Spleen (tissue), 11 donors: ENCODE measurements around the gene GABRG3. TPM values are rescaled to one million over a fixed set of nuclear protein-coding genes. Genes with fewer than 3 reads are reported as not detected.

Experiments
- DNase-seq: peaks from one replicate; pipeline ENCODE4 v3.0.0-alpha.2; 2020
- H3K27ac ChIP-seq, 8 donors: fragments of 200-600 bp; sonication (generic) in 7 of 8; 1 replicate in 4 of 8; 2 replicates in 4 of 8; pipeline versions ENCODE4 v1.5.0 to v1.8.0; 2016 to 2021; ENCODE audit warnings: inconsistent platforms in 4 of 8, mild to moderate bottlenecking in 4 of 8, moderate library complexity in 1 of 8
- H3K27me3 ChIP-seq, 7 donors: fragments of 200-600 bp; sonication (generic) in 6 of 7; replicated peaks in 1 of 7; 1 replicate in 4 of 7; 2 replicates in 3 of 7; pipeline versions ENCODE4 v1.5.0 to v1.8.0; 2016 to 2021; ENCODE audit warnings: inconsistent platforms in 3 of 7, mild to moderate bottlenecking in 1 of 7
- H3K36me3 ChIP-seq, 6 donors: fragments of 200-600 bp; sonication (generic) in 5 of 6; 1 replicate in 4 of 6; 2 replicates in 2 of 6; pipeline versions ENCODE4 v1.5.0 to v1.8.0; 2016 to 2021; ENCODE audit warnings: inconsistent platforms in 2 of 6
- H3K4me1 ChIP-seq, 6 donors: fragments of 200-600 bp; sonication (generic) in 5 of 6; 1 replicate in 3 of 6; 2 replicates in 3 of 6; pipeline versions ENCODE4 v1.5.0 to v1.8.0; 2016 to 2021; ENCODE audit warnings: inconsistent platforms in 3 of 6
- H3K4me3 ChIP-seq, 8 donors: fragments of 200-600 bp; sonication (generic) in 7 of 8; 1 replicate in 4 of 8; 2 replicates in 4 of 8; pipeline versions ENCODE4 v1.5.0 to v1.8.0; 2016 to 2021; ENCODE audit warnings: inconsistent platforms in 4 of 8, mild to moderate bottlenecking in 4 of 8, moderate library complexity in 2 of 8
- H3K9me3 ChIP-seq, 8 donors: fragments of 200-600 bp; sonication (generic) in 7 of 8; 1 replicate in 4 of 8; 2 replicates in 4 of 8; pipeline versions ENCODE4 v1.5.0 to v1.8.0; 2016 to 2021; ENCODE audit warnings: inconsistent platforms in 4 of 8
- CTCF ChIP-seq, 11 experiments: fragments of 200-600 bp in 7 of 11; fragments of 450-650 bp in 4 of 11; sonication (generic) in 4 of 11; IDR thresholded peaks in 8 of 11; conservative IDR thresholded peaks in 3 of 11; 1 replicate in 7 of 11; 2 replicates in 4 of 11; pipeline versions ENCODE4 v1.4.0 to v1.8.0; 2016 to 2021; ENCODE audit warnings: antibody characterized with exemption in 11 of 11, inconsistent platforms in 4 of 11, mild to moderate bottlenecking in 1 of 11
- POLR2A ChIP-seq, 3 donors: fragments of 450-650 bp; IDR thresholded peaks; one replicate each; pipeline ENCODE4 v1.5.1; 2017; ENCODE audit warnings: antibody characterized with exemption in 3 of 3, mild to moderate bottlenecking in 1 of 3
- POLR2AphosphoS5 ChIP-seq, 3 donors: sonication (generic); formaldehyde crosslinking; IDR thresholded peaks; one replicate each; pipeline ENCODE4 v1.5.1; 2017; ENCODE audit warnings: antibody characterized with exemption in 3 of 3
- WGBS, 5 donors: extraction: QIAGEN DNeasy Blood & Tissue Kit in 3 of 5; methylation state at CpG; one replicate each; pipeline versions ENCODE4 v1.1.5 to v1.1.7; 2013 to 2018; 5-methylcytosine and 5-hydroxymethylcytosine counted together
- intact Hi-C: fragments of 100-400 bp; cut with DNase I; formaldehyde crosslinking; loops from one replicate; pipeline ENCODE4 v1.15.0; 2023; ENCODE audit warnings: low total_unique reads
- polyA plus RNA-seq, 3 donors: library from polyadenylated mRNA; stranded (reverse); fragments of 200-250 nt; gene quantifications; one replicate each; pipeline ENCODE4 v1.2.1, GENCODE V29; 2013
- total RNA-seq, 7 donors: library from RNA; depleted of rRNA in 3 of 7; stranded (reverse); fragments of >200 nt in 3 of 7; fragmentation: NEBNext Ultra II Directional in 4 of 7; extraction: Animal tissue kit (Norgen Biotek cat#: 25700) in 4 of 7; gene quantifications; one replicate each; pipeline versions ENCODE4 v1.1.0 to v1.2.1, GENCODE V29; 2016 to 2021
- donor health status: healthy with polysubstance abuse.
- donor health status: DM: no; HTN: no; CAD: no; lungs with moderate emphysema.
- donor health status: DM: no; HTN: no; CAD: no.
- donor health status: Bipolar disorder and iron deficiency.
- donor health status: healthy.
- donor health status: DM: no; HTN: no; CAD: no.
- donor health status: DM: yes; HTN: yes; CAD: no.

Gene GABRG3
- total and polyA plus RNA-seq, 10 donors = 0.14 to 19.6 (median 1.6) TPM

DNA sequence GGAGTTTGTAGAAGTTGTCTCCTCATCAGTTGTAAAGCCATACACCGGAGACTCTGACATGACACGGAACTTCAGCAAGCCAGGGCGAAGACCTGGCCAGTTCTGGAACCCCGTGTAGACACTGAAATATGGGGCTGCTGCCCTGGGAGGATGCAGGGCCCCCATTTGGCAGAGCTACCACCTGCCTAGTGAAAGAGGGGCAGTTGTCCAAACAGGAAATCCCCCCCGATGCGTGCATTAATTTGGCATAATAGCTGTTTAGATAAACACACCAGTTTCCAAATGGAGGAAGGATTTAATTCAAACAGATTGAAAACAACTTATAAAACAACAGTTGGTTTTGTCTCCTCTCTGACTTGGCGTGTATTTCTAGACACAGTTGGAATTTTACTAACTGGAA lies 357.2 kb downstream of the GABRG3 start:
- Histone ChIP-seq H3K9me3 (peaks cover 0 to 22% (median 4%) of the 10 kb centered on the region in 8 donors), H3K27me3 (no peaks in the 10 kb centered on the region), H3K36me3 (no peaks in the 10 kb centered on the region), H3K4me1 (no peaks in the 10 kb centered on the region), H3K27ac (no peak overlapping the region), H3K4me3 (no peak overlapping the region)
- 73 to 81% (median 79%) methylated on average over 7 of the region's 7 CpGs for WGBS, 5 donors
- TF ChIP-seq POLR2A (IDR thresholded peaks at IDR 0.05) (no peak), POLR2AphosphoS5 (IDR thresholded peaks at IDR 0.05) (no peak), CTCF (IDR thresholded peaks at IDR 0.05 in 8 of 11, conservative IDR thresholded peaks at IDR 0.05 in 3 of 11) (no peak)
- DNase-seq = no peak
- intact Hi-C loops = no loop called here

- WGBS, 5 donors = 81 to 91% (median 89%) methylated on average over 9 to 13 of the region's 13 CpGs
- Histone ChIP-seq H3K4me3 (no peak overlapping the region), H3K4me1 (no peaks in the 10 kb centered on the region), H3K27ac (no peak overlapping the region), H3K27me3 (no peaks in the 10 kb centered on the region), H3K36me3 (no peaks in the 10 kb centered on the region), H3K9me3 (peaks cover 0 to 18% (median 2%) of the 10 kb centered on the region in 8 donors)
- DNase-seq = no peak
- intact Hi-C loops = no loop called here
- TF ChIP-seq POLR2AphosphoS5 (IDR thresholded peaks at IDR 0.05) (no peak), CTCF (IDR thresholded peaks at IDR 0.05 in 8 of 11, conservative IDR thresholded peaks at IDR 0.05 in 3 of 11) (no peak), POLR2A (IDR thresholded peaks at IDR 0.05) (no peak)
Observed at GRCh38 chr15:27328608-27329007, 357.6 kb downstream of the GABRG3 start.

DNA sequence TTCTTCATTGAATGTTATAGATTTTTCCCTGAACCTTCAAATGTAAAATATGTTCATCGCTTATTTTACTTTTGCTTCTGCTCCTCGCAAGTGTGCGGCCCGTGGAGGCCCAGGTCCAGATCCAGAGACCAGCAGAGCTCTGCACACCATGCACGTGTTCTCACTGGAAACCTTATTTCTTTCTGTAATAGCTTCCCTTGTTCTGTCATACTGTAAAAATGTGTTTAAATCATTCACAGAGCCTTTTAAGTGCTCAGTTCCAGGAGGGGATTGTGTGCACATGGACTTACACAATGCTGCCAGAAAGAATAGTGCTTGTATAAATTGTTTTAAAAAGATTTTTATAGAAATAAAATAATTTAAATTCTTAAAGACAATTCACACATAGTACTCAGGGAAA lies 359.3 kb downstream of the GABRG3 start:
- Histone ChIP-seq H3K36me3 (no peaks in the 10 kb centered on the region), H3K27me3 (no peaks in the 10 kb centered on the region), H3K9me3 (peaks cover 0 to 11% (median 0%) of the 10 kb centered on the region in 8 donors), H3K4me3 (no peak overlapping the region), H3K4me1 (no peaks in the 10 kb centered on the region), H3K27ac (no peak overlapping the region)
- DNase-seq = no peak
- TF ChIP-seq CTCF (IDR thresholded peaks at IDR 0.05 in 8 of 11, conservative IDR thresholded peaks at IDR 0.05 in 3 of 11) = no peak
- no peak for TF ChIP-seq POLR2A (IDR thresholded peaks at IDR 0.05)
- no peak for TF ChIP-seq POLR2AphosphoS5 (IDR thresholded peaks at IDR 0.05)
- 89 to 97% (median 95%) methylated on average over 5 of the region's 5 CpGs for WGBS, 5 donors
- intact Hi-C loops = no loop called here

DNA sequence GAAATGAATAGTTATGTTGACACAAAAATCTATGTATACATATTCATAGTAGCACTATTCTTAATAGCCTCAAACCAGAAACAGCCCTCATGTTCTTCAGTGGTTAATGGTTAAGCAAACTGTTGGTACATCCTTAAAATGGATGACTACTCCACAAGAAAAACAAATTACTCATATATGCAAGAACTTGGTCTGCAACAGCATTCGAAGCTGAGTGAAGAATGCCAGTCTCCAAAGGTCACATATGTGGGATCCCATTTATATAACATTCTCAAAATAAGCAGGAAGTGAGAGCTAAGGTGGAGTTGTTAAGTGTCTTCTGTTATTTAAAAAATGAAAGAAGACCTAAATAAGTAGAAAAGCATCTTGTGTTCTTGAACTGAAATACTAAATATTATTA lies 365.7 kb downstream of the GABRG3 start:
- TF ChIP-seq POLR2AphosphoS5 (IDR thresholded peaks at IDR 0.05) (no peak), CTCF (IDR thresholded peaks at IDR 0.05 in 8 of 11, conservative IDR thresholded peaks at IDR 0.05 in 3 of 11) (no peak), POLR2A (IDR thresholded peaks at IDR 0.05) (no peak)
- no peak for DNase-seq
- intact Hi-C loops = no loop called here
- Histone ChIP-seq H3K27ac (no peak overlapping the region), H3K4me3 (no peak overlapping the region), H3K4me1 (no peaks in the 10 kb centered on the region), H3K27me3 (no peaks in the 10 kb centered on the region), H3K36me3 (no peaks in the 10 kb centered on the region), H3K9me3 (peaks cover 0 to 11% (median 0%) of the 10 kb centered on the region in 8 donors)
- 56 to 83% (median 64%) methylated on average over 1 of the region's 1 CpG for WGBS, 5 donors
